ENCODE results near the gene APOBEC3A.
"Not testable (repeated sequence)": the region's sequence is repeated elsewhere in the genome, so short reads cannot be mapped to it uniquely, and the experiment has no call there.

Gene APOBEC3A

DNA sequence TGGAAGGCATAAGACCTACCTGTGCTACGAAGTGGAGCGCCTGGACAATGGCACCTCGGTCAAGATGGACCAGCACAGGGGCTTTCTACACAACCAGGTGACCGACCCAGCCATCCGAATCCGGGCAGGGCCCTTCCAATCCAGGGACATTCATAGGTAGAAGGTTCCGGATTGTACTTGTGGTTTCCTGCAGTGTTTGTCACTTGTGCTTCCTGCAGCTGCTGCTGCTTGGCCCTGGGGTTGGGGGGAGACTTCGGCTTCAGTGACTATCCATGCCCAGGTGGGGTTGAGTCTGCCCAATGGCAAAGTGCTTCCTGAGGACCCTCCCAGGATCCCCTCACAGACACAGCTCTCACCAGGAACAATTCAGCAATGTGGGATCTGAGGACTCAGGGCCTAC, 2.2 kb downstream of the APOBEC3A start:
- DNase-seq (ENCODE audit: low read depth in 2 of 2) = no peak

DNA sequence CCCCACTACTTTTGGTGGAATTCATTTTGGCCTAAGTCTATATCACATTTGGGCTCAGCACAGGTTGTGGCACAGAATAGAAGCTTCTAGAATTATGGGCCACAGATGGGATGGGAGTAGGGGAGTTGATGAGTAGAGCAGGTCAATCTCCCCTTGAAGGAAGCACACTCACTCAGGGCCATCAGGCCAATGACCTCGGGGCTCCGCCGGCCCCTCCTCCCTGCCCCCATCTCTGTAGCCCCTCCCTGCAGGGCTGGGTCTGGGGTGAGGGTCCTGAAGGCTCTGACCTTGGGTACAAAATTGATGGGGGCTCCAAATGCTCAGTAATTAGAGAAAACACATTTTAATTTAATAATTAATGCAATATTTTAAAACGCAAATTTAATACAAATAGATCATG, 3.3 kb downstream of the APOBEC3A start:
- DNase-seq (ENCODE audit: low read depth in 2 of 2) = not testable (repeated sequence)

DNA sequence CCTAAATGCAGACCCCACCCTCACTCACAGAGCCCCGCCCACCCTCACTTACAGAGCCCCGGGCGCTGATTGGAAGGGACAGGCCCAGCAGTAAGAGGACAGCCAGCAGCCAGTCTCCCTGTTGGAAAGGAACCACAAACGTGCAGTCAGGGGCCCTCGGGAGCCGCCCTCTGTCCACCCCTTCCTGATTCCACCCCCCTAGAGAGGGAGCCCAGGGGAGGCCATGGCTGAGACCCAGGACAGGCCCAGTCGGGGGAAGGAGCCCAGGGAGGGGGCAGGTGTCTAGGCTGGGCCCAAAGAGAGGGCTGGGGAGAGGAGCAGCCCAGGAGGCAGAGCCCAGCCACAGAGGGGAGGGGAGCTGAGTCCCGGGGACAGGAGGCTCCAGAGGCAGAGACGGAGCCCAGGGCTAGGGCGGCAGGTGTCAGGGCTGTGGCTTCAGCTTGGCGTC, 5.9 kb downstream of the APOBEC3A start:
- DNase-seq (ENCODE audit: low read depth in 2 of 2) = not testable (repeated sequence)

DNA sequence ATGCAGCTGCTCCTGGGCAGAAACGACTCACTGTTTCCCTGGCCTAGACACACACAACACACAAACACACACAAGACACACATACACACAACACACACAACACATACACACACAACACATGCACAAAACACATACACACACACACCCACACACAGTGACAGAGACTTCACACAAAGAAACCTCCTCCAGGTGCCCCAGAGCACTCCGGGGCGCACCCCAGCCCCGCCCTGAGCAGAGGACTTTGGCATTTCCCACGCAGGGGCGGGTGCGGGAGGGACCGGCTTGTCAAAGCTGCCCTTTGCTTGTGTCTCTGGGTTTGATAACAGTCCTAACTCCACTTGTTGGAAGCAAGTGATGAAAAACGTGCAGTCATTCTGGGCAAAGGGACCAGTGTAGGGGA, 6.5 kb downstream of the APOBEC3A start:
- DNase-seq (ENCODE audit: low read depth in 2 of 2) = no peak

DNA sequence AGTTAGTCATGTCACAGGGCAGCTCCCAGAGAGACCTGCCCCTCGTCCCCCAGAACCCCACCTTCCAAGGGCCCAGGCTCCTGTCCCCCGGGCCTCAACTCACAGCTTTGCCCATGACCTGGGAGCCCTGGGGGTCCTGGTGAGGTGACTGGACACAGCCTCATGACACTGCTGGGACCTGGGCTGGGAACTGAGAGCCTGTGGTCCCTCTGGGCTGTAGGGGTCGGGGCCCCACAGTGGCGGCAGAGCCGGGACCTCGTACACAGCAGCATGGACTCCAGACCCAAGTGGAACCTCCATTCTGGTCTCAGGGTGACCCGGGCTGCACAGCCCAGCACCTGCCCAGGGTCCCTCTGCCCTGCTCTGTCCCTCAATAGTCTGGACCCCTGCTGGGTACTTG, 6.9 kb downstream of the APOBEC3A start:
- no peak for DNase-seq (ENCODE audit: low read depth in 2 of 2)

DNA sequence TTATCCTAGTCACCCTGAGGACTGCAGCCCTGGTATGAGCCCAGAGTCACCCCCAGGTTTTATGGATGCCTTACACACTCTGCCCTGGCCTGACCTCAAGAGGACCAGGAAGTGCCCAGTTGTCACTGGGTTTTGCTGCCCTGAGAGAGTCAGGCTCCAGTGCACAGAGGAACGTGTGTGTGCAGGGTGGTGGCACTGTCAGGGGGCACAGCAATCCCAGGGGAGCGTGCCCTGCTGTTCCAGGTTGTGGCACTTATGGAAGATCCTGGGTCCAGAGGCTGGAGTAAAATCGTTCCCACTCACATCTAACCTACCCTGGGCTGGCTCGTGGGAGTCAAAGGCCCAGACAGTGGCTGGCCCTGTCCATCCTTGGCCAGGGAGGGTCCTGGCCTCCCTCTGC, 7.6 kb downstream of the APOBEC3A start:
- no peak for DNase-seq (ENCODE audit: low read depth in 2 of 2)

DNA sequence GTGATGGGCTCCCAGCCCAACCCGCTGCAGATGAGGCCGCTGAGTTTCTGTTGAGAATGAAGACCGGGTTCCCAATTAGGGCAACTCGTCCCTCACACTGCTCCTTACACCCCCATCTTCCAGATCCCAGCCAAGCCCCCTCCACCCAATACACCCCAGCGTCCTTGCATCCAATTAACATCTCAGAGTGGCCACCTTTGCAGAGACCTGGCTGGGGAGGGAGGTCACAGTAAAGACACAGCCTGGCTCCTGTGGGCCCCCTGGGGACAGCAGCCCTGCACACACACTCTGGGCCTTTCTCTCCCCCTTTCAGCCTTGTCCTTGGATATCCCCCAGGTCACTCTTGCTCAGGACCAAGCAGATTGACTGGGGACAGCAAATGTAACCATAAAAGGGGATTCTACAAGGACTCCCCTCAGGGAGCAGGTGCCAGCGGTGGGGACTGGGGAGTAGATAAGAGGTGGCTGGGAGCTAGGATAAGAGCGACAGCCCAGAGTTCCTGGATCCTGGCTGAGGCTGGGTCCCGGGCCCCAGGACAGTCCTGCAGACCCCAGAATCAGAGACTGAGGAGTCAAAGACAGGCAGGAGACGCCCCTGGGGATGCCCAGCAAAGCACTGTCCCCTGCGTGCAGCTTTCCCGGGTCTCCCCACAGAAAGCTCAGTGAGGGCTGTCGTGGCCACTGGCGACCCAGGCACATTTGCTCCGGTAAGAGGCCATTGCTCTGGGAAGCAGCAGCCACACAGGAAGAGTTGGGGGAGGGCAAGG, 8.4 kb downstream of the APOBEC3A start:
- no peak for DNase-seq (ENCODE audit: low read depth in 2 of 2)

DNA sequence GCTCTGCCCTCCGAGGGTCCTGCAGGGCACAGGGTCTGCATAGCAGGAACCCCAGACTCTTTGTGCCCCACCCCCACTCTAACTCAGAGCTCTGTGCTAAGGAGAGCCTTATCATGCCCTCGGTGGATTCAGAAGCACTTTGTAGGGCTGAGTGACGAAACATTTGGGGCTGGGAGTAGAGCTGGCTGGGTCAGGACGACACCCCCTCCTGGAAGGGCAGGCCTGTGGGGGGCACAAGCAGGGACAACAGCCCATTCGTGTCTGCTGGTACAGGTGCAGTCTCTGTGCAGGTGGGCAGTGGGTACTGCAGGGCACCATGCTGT, 8.9 kb downstream of the APOBEC3A start:
- DNase-seq (ENCODE audit: low read depth in 2 of 2) = no peak

DNA sequence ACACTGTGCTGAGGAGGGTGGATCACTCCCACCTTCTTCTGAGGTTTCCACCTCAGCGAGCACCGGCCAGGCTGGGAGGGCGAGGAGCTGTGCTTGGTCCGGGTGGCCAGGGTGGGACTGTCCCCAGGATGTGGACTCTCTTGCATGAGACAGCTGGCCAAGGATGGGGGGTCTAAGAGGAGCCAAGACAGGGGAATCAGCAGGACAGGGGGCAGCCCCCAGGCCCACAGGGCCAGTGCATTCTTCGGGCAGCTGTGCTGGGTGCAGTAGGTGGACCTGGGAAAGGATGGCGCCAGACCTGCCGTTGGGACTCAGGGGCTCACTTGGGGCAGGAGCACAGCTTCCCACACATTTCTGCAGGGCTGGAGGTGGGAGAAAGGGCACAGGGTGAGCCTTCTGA, 9.5 kb downstream of the APOBEC3A start:
- DNase-seq (ENCODE audit: low read depth in 2 of 2) = no peak

DNA sequence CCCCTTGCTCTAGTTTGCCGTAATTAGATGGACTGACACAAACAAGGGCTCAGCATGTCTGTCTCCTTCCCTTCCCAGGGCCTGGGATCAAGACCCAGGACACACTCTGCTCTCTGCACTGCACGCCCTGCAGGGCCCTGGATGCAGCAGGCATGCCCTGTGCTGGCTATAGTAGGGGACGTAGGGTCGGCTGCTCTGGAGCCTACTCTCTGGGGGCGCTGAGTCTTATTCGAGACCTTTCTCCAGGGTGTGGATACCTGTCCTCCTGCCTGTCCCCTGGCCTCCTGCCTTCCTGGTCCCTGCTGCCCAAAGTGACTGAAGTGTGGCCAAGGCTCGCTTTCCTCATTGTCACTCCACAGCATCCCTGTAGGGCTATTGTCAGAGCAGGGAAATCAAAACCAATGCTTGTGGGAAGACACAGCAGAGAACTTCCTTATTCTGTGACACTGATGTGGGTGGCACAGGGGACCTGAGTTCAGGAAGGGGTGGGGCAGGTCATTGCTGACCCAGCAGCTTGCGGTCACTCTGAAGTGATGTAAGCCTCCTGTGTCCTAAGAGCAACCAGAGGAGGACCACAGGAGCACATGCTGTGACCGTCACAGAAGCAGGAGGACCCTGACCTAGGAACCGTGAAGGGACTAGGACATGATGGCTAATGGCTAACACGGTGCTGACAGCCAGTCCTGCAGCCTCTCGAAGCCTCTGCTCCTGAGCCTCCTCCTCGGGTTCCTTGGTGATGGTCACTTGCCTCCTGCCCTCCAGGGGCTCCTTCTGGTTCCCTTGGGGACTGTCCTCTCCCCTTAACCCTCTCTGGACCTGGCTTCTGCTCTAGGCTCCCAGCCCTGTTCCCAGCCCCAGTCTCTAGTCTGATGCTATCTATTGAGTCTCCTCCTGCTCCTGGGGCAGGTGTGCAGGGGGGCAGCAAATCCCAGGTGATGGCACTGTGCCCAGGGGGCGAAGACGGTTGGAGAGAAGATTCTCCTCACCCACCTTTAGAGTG, 10.3 kb downstream of the APOBEC3A start:
- DNase-seq (ENCODE audit: low read depth in 2 of 2) = no peak

DNA sequence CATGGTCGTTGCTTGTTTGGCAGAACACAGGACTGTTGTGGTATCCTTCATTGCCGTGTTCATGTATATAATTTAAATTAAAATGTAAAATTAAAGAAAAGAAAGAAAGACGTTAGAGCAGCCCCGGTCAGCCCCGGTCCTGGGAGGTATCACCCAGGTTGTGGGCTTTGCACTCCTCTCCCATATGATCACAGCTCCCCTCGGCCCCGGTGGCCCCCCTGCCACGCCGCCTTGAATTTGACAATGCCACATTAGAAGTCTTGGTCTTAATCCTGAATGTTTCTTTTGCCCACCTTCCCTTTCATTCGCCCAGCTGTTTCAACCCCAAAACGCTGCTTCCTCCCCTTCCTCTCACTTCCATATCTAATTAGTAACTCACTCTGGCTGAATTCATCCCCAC, 11.4 kb downstream of the APOBEC3A start:
- DNase-seq (ENCODE audit: low read depth in 2 of 2) = no peak

DNA sequence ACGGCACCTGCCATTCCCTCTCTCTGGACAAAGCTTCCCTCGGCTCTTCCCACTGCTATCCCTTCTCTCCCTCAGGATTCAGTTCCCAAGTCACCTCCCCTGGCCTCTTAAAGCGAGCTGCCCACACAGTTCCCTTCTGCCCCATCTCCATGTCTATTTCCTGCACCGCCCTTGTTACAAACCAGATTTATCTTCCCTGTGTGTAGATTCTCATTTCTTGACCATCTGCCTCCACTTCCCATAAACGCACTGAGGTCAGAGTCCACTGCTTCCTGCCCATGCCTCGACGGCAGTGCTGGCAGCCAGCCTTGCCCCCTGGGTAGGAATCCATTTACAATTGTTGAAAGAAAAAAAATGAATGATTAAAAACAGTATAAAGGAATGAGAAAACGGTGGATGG, 13.1 kb downstream of the APOBEC3A start:
- DNase-seq (ENCODE audit: low read depth in 2 of 2) = no peak

DNA sequence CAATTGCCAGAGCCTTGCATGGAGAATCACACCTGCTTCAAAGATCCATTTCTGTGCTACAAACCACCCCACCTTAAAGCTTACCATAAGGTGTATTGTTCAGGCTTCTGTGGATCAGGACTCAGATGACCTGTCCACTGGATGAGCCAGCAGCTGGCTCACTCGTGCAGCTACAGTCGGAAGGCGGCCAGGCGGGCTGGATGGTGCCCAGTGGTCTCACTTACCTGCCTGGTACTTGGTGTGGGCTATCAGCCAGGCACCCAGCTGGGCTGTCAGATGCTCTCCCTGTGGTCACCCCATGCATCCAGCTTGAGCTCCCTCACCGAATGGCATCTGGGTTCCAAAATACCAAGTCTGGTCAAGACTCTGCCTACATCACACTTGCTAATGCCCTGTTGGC, 13.8 kb downstream of the APOBEC3A start:
- no peak for DNase-seq (ENCODE audit: low read depth in 2 of 2)

DNA sequence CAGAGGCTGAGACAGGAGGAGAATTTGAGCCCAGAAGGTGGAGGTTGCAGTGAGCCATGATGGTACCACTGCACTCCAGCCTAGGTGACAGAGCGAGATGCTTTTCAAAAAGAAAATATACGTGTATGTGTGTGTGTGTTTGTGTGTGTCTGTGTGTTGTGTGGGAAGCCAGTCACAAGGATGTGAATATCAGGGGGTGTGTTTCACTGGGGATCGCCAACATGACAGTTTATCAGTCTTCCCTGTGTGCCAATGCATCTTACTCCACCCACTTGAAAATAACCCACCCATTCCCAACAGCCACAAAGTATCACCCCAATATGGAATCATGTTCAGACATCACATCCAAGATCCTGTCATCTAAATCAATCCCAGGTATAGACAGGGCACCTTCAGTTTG, 14.4 kb downstream of the APOBEC3A start:
- DNase-seq (ENCODE audit: low read depth in 2 of 2) = no peak

DNA sequence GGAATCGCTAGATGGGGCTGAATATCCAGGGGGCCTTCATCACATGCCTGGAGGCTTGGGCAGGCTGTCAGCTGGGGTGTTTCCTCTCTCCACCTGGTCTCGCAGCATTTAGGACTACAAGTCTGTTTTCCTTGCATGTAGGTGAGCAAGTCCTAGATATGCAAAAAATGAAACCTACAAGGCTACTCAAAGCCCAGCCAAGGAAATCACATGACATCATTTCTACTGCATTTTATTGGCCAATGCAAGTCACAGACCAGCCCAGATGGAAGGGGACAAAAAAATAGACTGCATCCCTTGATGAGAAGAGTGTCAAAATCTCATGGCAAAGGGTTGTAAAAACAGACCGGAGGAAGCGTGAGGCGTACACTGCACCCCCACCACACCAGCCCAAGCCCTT, 15.1 kb downstream of the APOBEC3A start:
- no peak for DNase-seq (ENCODE audit: low read depth in 2 of 2)

DNA sequence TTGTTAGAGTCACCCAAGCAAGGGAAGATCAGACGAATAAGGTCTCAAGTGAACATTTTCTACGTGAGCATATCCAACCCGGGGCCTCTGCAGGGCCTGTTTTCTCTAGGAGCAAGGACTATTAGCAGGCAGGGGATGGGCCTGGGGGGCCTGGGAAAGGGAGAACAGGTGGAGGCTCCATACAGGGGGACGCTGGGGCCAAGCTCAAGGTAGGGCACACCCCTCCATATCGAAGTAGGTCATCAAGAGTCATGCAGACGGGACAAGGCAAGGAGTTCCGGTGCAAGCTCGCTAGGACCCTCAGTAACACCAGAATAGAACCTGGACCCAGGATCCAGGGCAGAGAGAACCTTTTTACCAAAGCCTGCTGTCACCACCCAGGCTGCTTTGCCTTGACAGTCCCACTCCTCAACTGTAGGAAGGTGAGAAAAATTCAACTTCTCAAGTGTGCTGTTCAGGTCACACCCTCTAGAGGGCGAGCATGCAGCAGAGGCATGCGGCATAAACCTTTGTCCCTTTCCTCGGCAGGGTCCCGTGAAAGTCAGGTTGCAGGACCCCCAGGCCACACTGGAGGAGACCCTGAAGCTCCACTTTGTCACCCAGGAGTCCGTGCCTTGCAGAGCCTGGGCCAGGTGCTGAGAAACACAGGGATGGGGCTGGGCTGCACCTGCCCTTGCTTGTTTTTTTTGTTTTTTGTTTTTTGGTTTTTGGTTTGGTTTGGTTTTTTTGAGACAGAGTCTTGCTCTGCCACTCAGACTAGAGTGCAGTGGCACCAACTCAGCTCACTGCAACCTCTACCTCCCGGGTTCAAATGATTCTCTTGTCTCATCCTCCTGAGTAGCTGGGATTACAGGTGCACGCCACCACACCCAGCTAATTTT, 16.1 kb downstream of the APOBEC3A start:
- peak; percentile 24 to 52 for DNase-seq (ENCODE audit: low read depth in 2 of 2)

DNA sequence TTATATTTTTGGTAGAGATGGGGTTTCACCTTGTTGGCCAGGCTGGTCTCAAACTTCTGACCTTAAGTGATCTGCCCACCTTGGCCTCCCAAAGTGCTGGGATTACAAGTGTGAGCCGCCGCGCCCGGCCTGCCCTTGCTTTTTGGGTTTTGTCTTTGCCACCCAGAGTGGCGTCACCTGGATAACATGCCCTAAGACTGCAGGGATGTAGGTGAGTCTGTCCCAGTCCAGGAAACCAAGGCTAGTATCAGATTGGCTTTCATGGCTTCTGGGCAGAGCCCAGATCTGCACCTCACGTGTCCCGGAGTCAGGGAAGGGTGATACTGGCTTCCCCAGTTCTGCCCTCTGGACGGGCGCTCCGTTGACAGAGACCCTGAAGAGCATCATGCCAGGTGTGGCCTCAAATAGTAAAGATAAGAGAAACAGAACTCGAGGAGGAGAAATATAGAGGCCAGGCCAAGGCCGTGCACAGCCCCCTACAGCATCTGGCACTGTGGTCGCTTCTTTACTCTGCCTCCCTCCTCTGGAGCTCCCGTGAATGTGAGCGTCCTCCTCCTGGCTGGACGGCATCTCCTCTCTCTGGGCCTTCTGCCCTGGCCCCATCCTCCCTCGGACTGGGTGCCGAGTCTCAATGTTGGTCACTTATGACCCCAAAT, 16.9 kb downstream of the APOBEC3A start:
- no peak for DNase-seq (ENCODE audit: low read depth in 2 of 2)

DNA sequence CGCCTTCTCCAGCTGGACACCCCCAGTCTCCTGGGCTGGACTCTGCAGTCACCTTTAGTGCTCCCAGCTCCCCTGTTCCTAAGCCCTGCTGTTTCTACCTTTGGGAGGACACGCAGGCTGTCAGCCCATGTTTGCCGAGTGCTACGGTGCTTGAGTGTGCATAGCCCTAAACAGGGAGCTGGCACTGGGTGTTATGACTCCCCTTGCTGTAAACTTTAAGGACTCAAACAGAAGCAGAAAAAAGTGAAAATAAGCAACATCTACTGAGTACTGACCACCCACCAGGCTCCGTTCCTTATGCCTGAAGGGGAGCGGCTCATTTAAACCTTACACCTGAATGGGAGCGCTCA, 17.4 kb downstream of the APOBEC3A start:
- DNase-seq (ENCODE audit: low read depth in 2 of 2) = no peak

DNA sequence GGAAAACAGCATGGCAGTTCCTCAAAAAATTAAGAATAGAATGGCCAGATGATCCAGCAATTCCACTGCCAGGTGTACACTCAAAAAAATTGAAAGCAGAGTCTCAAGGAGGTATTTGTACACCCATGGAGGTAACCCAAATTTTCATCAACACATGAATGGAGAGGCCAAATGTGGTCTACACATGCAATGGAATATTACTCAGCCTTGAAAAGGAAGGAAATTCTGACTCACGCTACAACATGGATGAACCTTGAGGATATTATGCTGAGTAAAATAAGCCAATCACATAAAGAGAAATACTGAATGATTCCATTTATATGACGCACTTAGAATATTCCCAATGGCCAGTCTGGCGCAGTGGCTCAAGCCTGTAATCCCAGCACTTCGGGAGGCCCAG, 19.9 kb downstream of the APOBEC3A start:
- DNase-seq (ENCODE audit: low read depth in 2 of 2) = not testable (repeated sequence)

DNA sequence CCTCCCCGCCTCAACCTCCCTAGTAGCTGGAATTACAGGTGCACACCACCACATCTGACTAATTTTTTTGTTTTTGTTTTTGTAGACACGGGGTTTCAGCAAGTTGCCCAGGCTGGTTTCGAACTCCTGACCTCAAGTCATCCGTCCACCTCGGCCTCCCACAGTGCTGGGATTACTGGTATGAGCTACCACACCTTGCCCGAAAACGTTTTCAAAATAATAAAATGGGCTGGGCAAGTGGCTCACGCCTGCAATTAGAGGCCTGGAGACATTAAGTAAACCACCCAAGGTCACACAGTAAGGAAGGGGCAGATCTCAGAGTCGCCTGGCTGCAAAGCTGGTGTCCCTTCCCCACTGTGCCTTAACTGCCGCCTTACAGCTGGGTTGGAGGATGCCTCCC, 23.2 kb downstream of the APOBEC3A start:
- DNase-seq (ENCODE audit: low read depth in 2 of 2) = not testable (repeated sequence)
